NCI-H510A treated with DMSO at 0.1 percent for 48 hours (cell line): ENCODE results near the gene CACNA1G.

ENCODE experiments used
- DNase-seq: peaks from one replicate; lab custom pipeline; 2025; lab: John Stamatoyannopoulos, UW

The CACNA1G gene

DNA sequence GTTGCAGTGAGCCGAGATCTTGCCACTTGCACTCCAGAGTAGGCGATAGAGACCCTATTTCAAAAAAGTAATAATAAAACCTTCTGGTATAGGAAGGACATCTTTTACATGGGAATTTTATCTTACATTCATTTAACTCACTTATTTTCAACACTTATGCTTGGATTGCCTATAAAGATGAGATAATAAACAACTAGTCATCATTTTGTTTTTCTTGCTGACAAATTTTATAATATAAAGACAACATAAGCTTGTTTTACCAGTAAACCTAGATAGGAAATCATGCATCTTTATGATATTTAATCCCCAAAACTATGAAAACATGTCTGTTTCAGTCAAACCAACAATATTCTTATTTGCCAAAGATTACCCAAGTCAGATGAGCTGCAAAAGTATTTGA is 91.1 kb downstream of the CACNA1G start:
- no peak for DNase-seq

- DNase-seq = peak; percentile 33
These were observed 93.2 kb downstream of the CACNA1G start for GRCh38 chr17:50653738-50654137.

- no peak for DNase-seq
These were observed 96.0 kb downstream of the CACNA1G start for GRCh38 chr17:50656509-50656908.

- DNase-seq = no peak
These were observed 96.5 kb downstream of the CACNA1G start for GRCh38 chr17:50657054-50657453.

- DNase-seq = no peak
These were observed 97.1 kb downstream of the CACNA1G start for GRCh38 chr17:50657627-50658026.

DNA sequence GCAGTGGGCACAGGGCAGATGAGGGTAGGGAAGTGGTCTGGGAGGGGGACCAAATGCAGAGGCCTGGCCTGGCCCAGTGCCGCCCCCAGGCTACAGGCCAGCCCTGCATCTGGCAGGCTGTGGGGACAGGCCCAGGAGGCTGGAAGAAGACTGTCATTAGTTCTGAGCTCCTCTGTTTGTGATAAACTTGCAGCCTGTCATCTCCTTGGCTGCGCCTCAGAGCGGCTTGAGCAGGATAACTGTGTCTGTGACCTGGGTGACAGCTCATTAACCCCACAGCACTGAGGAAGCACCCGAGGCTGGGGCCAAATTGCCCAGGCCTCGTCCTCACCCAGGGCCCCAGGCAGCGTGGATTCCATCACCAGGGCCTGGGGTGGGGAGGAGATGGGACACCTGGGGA is 98.1 kb downstream of the CACNA1G start:
- no peak for DNase-seq

DNA sequence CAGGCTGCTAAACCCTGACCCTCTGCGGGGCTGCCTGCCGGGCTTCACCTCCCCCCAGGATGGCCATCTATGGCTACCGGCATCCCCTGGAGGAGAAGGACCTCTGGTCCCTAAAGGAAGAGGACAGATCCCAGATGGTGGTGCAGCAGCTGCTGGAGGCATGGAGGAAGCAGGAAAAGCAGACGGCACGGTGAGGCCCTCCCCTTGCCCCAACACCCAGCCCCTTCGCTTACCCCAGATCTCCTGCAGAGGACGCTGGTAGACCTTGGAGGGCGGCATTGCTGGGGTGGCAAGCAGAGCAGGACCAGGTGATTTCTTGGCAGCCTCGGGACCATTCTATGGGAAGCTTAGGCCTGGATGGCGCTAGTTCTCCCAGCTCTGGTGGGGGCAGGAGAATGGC is 98.7 kb downstream of the CACNA1G start:
- no peak for DNase-seq

- DNase-seq = peak; percentile 87
These were observed 99.7 kb downstream of the CACNA1G start for GRCh38 chr17:50660042-50660886.

DNA sequence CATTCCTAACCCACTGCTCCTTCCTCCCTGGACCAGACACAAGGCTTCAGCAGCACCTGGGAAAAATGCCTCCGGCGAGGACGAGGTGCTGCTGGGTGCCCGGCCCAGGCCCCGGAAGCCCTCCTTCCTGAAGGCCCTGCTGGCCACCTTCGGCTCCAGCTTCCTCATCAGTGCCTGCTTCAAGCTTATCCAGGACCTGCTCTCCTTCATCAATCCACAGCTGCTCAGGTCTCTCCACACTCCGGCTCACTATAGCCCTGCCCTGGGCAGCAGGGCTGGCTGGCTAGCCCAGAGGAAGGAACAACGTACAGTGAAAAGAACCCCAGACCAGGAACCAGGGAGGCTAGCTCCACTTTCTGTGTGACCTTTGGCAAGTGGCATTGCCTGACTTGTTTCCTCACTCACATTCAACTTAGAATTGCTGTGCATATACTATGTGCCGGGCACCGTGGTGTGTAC is 100.4 kb downstream of the CACNA1G start:
- DNase-seq = no peak

- DNase-seq = peak; percentile 80
These were observed 100.8 kb downstream of the CACNA1G start for GRCh38 chr17:50661348-50661747.

GRCh38 chr17:50661795-50662391 is 101.4 kb downstream of the CACNA1G start:
- peak; percentile 84 for DNase-seq

GRCh38 chr17:50662632-50663225 is 102.2 kb downstream of the CACNA1G start:
- no peak for DNase-seq

- no peak for DNase-seq
These were observed 103.4 kb downstream of the CACNA1G start for GRCh38 chr17:50663812-50664374.

DNA sequence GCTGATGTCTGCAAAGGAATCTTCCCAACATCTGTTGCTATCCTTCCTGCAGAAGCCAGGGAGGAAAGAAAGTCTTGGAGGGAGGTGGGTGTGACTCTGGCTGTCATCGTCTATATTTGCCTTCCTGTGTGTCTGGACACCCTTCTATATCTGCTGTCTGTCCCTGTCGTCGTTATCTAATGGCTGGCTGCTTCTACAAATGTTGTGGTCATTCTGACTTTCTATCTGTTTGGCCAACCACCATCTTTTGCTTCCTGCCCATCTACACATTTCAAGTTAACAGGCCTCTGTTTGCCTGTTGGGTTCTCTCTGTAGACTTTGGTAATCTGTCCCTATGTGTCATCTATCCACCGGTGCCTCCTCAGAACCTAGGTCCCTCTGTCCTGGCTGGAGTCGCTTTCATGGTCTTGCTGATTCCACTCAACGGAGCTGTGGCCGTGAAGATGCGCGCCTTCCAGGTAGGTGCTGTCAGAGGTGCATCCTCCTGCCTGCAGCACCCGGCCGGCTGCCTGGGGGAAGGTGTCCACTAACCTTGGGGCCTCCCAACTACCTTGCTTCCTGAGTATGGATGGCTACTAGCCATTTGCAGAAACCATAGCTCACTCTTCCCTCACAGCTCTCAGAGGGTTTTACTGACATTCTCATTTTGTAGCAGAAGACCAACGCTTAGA is 104.4 kb downstream of the CACNA1G start:
- DNase-seq = no peak

- DNase-seq = no peak
These were observed 105.3 kb downstream of the CACNA1G start for GRCh38 chr17:50665838-50666237.

- DNase-seq = no peak
These were observed 105.8 kb downstream of the CACNA1G start for GRCh38 chr17:50666316-50666715.

GRCh38 chr17:50667259-50668024 is 106.9 kb downstream of the CACNA1G start:
- no peak for DNase-seq

GRCh38 chr17:50668025-50668837 is 107.7 kb downstream of the CACNA1G start:
- no peak for DNase-seq

DNA sequence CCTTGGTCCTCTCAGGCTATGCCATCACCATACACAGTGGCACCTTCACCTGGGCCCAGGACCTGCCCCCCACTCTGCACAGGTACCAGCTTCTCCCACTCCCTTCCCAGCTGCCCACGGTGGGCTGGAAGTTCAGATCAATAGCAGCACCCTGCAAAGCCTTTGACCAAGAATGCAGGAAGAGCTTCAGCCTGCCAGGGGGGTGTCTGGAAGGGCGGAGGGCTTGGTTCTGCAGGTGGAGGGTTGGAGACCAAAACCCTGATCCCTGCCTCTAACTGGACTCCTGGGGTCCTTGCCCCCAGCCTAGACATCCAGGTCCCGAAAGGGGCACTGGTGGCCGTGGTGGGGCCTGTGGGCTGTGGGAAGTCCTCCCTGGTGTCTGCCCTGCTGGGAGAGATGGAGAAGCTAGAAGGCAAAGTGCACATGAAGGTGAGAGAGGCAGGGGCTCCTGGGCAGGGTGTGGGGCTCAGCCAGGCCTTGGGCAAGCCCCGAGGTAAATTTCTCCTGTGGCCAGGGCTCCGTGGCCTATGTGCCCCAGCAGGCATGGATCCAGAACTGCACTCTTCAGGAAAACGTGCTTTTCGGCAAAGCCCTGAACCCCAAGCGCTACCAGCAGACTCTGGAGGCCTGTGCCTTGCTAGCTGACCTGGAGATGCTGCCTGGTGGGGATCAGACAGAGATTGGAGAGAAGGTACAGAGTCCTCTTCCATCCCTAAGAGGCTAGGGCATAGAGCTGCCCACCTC is 108.5 kb downstream of the CACNA1G start:
- no peak for DNase-seq

DNA sequence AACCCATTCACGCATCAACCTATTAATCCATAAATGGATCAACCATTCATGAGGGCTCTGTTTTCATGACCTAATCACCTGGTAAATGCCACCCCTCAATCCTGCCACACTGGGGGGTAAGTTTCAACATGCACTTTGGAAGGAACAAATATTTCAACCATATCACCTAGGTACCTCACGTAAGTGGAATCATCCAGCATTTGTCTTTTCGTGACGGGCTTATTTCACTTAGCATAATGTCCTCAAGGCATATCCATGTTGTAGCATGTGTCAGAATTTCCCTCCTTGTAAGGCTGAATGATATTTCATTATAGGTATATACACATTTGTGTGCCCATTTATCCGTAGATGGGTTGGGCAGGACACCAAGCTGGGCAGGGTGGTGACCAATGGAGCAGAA is 111.6 kb downstream of the CACNA1G start:
- DNase-seq = no peak
